Effector CD8-positive, alpha-beta T cell (primary cell): Measurements from ENCODE around the gene STXBP5L.
"Not testable (repeated sequence)": the region's sequence is repeated elsewhere in the genome, so short reads cannot be mapped to it uniquely, and the experiment has no call there.

Experiments
- DNase-seq: peaks from one replicate; lab custom pipeline; 2025; lab: John Stamatoyannopoulos, UW
- total RNA-seq, 4 experiments: gene quantifications; one replicate each; lab custom pipeline; 2026; lab: John Stamatoyannopoulos, UW

STXBP5L gene
- total RNA-seq: 0 reads per million in 4 experiments

DNA sequence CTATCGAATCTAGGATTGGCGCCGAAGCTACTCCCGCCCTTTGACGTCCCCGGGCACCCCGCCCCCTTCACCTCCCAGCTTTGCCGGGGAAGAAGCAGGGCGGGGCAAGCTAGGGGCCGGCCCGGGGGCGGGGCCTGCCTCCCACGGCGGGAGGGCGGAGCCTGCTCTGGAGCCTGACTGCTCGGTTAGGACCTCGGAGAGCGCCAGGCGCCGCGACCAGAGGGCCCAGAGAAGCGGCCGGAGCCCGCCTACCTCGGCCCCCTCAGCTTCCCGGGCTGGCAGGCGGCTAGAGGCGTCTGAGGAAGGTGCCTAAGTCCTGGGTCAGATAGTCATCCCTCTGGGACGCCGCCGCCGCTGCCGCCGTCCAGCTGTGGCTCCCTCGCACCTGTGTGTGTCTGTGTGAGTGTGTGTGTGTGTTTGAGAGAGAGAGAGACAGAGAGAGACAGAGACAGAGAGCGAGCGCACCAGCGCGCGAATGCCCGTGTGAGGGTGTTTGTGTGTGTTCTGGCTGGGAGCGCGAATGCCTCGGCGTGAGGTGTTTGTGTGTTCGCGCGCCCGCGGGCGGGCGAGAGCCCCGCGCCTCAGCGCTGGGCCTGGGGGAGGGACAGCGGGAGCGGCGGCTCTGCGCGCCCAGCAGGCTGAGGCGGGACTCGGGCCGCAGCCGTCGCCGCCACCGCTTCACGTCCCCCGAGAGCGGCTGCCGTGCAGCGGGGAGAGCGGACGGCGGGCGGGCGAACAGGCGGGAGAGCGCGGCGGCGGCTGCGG lies at the start of gene STXBP5L:
TSS of gene STXBP5L (plus strand) at position 176 of the 765 bp plus-strand sequence. CDS start 1,374 bp downstream, outside the sequence.
- DNase-seq: no peak

DNA sequence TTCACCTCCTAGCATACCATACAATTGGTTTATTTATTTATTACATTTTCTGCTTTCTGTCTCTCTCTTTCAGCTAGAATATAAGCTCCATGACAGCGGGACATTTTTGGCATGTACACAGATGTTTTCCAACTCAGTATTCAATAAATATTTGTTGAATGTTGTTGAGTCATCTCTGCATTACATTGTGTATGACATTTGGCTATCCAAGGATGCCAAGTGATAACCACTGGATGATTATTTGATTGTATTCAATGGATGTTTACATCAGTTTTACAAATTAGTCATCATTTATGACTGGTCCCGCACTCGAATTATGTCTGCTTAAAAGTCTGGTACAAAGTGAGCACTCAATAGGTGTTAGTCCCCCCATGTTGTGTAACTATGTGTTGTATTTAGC lies 49.5 kb upstream of the STXBP5L start:
- no peak for DNase-seq

DNA sequence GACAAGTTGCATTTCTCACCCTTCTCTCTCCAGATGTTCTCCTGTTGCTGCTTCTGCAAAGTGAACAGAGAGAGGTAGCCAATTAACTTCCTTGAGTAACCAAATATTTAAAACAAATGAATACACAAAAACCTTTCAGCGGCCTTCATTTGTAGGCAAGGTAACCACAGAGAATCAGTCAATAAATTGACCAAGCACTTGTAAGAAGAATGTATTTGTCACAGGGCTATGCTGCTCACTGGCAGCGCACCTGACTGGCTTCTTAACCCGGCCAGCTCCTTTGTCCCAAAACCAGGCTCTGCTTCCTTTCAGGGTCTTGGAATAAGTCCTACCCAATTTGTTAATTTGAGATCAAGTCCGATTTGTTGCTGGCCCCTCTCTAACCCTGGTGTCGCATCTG lies 43.5 kb upstream of the STXBP5L start:
- no peak for DNase-seq

DNA sequence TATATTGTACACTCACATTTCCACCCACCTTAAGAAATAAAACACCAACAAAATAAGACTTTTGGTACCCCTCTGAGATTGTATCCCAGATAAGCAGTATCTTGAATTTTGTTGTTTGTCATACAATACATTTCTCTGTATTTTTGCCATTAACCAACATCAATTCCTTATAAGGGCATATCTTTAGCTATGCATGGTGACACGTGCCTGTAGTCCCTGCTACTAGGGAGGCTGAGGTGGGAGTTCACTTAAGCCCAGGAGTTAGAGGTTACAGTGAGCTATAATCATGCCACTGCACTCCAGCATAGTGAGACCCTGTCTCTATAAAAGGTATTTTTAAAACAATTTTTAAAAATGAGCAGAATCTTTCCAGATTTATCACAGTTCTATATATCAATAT lies 32.5 kb upstream of the STXBP5L start:
- no peak for DNase-seq

DNA sequence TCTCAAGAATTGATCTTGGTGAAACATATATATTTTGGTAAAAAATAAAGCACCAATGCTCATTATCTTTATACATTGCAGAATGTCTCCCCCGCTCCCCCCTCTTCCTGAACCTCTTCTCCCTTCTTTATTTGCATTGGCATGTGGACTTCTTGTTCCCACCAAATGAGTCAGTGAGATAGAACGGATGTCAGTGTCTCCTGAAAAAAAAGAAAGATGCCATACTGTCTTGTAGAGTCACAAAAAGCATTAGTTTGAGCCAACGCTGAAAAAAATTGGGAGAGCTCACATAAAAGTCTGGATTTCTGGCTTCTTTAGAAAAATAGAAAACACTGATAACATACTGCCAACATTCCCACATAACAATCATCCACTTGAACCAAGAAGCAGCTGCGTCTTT lies 32.0 kb upstream of the STXBP5L start:
- DNase-seq: no peak

DNA sequence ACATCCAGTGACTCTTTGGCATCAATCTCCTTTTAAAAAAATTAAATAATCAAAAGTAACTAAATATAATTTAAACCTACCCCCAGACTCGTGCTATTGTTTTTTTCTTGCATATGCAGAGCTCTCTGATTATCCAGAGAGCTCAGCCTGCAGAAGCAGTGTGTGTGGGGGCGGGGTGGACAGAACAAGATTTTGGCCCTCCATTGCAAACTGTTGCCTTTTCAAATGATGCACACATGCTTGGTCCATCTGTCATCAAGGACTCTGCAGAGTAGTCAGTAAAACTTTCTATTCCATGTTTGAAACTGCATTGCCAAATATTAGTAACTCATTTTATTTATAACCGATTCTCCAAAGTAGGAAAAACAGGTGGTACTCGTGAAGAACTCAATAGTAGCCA lies 28.6 kb upstream of the STXBP5L start:
- no peak for DNase-seq

DNA sequence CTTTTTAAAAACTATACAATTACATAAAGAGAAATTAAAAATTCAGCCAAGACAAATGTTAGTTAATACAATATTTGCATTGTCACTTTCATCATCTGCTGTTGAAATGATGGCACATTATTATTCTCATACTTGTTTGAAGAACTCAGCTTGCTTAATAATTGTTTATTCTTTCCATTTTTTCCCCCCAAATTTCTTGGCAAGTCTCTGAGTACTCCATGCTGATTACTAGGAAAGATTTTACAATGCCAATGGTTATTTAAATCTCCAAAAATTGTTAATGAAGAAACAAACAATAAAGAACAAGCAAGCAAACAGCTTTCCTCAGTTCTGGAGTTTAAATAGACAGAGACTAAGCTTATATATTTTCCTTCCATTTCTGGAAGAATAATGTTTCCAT lies 15.1 kb upstream of the STXBP5L start:
- no peak for DNase-seq

DNA sequence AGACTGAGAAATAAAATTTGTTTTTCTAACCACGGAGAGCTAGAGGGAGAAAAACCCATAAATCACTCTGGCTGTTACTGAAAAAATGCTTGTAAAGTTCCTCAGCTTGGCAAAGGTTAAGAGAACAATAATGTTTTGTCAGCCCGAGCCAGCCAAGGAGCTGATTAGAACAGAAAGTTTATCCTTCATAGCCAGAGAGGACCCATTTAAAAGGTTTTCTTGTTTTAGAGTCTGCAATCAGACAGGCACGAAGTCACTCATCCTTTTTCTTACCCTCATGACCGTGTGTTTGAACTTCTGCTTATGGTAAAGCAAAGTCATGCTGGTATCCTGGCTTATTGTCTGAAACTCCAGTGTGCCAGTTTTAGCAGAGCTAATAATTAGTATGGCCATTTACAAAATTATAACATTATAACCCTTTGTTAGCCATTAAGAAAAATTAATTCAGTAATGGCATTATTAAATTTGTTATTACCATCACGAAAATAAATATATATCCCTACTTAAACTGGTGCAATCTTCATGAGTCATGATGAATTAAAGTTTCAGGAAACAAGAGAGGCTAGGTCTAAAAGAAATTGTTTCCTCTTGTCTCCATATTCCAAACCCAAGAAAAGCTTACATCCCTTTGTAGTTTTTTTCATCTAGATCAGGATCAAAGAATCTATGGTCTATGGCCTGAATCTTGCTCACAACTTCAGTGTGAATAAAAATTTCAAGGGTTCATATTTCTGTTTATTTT lies 13.5 kb upstream of the STXBP5L start:
- no peak for DNase-seq

DNA sequence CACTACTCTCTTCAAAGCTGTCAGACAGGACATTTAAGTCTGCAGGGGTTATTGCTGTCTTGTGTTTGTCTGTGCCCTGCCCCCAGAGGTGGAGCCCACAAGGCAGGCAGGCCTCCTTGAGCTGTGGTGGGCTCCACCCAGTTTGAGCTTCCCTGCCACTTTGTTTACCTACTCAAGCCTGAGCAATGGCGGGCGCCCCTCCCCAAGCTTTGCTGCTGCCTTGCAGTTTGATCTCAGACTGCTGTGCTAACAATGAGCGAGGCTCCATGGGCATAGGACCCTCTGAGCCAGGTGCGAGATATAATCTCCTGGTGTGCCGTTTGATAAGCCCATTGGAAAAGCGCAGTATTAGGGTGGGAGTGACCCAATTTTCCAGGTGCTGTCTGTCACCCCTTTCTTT lies 6.3 kb upstream of the STXBP5L start:
- DNase-seq: not testable (repeated sequence)

DNA sequence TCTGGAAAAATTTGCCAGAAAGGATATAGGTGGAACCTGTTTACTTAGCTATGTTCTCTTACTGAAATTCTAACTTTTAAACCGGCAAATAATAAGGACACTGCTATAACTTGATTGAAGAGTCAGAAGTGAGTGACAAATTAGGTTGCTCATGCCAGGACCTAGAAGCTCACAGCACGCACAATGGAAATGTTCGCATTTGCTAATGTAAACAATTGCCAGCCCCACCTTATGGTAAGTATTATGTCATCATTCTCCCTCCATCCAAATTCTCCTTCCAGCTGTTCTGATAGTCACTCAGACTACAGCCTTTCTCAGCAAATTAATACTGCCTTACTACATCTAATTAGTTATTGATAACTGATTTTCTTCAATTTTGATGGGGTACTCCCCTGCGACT lies 4.8 kb upstream of the STXBP5L start:
- no peak for DNase-seq

DNA sequence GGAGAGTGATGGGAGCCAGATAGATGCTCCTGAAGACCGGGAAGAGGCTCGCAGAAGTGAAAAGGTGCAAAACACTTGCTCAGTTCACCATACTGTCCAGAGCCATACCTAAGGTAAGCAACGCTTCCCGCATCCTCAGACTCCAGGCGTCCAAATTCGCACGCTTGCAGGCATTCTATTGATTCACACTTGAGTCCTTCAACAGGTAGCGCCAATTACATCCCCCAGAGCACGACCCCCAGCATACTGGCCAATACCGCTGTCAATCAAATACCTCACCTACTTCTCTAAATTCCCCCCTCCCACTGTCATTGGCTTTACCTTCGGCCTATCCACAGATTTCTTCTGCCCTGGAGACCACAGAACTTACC lies 361 bp upstream of the STXBP5L start:
- no peak for DNase-seq

DNA sequence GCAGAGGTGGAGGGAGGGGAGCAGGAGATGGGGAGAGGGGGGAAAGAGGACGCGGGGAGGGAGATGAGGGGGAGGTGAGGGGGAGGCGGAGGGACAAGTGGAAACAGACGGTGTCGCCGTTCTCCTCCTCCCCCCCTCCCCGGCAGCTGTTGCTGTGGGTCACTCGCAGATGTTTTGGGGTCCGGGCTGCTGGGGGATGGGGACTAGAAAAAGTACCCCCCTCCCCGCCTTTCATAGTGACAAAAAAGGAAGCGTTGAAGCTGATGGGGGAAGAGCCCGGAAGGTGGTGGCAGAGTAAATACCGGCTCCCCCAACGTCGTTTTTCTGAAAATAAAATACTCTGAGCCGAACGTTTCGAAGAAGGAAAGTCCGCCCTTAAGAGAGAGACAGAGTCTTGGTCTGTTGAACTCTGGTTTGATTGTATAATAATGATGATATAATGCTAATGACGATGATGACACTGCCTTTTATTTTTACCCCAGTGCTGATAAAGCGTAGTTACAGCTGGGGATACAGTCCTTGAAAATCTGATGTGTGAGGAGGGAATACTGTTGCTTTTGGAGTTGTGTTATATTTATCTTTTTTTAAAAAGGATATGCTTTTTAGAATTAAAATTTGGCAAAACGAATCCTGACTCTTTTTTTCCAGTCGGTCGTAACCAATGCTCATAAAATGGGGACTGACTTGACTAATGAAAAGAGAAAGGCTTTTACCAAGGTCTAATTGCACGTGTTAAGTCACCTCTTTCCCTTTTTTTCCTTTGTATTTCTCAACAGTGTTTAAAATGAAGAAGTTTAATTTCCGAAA lies 993 bp downstream of the STXBP5L start:
- DNase-seq: no peak

DNA sequence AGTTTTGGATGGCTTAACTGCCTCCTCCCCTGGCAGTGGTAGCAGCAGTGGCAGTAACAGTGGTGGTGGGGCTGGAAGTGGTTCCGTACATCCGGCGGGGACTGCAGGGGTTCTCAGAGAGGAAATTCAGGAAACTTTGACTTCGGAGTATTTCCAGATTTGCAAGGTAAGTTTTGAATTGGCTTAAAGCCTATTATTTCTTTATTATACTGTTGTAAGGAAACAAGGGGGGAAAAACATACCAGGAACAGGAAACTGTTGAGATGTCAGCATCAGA lies 1.5 kb downstream of the STXBP5L start:
- DNase-seq: no peak

DNA sequence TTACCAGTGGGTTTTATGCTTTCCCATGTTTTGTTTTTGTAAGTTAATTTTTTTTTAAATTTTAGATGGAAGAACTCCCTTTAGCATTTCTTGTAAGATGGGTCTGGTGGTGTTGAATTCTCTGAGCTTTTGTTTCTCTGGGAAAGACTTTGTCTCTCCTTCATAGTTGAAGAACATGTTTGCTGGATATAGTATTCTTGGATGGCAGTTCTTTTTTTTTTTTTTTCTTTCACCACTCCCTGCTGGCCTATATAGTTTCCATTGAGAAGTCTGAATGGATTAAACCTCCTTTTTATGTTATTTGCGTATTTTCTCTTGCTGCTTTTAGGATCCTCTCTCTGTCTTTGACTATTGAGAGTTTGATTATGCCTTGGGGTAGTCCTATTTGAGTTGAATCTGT lies 18.1 kb downstream of the STXBP5L start:
- DNase-seq: no peak

DNA sequence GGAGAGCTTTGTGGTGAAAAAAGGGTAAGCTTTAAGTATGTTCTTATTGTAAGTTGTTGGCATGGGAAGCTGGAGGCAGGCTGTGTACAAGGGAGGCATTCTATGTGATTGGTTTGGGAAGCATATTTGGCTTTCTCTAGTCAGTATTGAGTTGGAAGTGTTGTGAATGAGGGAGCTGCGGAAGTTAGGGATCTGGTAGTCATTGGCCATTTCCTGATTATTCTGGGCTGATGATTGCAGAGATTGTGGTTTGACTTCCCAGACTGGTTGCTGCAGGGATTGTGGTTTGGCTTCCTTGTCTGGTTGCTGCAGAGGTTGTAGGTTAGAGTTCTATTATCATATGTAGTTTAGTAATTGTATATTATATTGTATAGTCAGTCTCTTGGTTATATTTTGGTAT lies 21.0 kb downstream of the STXBP5L start:
- DNase-seq: no peak

DNA sequence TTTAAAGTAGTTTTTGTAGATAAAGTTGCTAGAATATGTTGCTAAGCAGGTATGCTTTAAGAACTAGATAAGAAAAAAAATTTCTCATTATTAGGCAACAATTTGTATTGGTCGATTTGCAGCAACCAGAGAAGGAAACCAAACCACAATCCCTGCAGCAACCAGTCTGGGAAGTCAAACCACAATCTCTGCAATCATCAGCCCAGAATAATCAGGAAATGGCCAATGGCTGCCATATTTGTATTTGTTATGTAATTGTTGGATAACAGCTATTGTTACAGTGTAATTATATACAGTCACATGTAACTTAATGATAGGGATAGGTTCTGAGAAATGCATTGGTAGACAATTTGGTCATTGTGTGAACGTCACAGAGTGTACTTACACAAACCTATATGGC lies 23.6 kb downstream of the STXBP5L start:
- no peak for DNase-seq

DNA sequence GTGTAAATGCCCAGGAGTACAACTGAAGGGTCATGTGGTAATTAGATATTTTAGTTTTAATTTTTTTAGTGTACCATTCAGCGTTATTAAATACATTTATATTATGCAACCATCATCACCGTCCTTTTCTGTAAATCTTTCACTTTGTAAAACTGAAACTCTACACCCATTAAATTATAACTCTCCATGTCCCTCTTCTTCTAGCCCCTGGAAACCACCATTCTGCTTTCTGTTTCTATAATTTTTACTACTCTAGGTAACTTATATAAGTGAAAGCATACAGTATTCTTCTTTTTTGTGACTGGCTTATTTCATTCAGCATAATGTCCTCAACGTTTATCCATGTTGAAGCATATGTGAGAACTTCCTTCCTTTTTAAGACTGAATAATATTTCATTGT lies 48.1 kb downstream of the STXBP5L start:
- no peak for DNase-seq

DNA sequence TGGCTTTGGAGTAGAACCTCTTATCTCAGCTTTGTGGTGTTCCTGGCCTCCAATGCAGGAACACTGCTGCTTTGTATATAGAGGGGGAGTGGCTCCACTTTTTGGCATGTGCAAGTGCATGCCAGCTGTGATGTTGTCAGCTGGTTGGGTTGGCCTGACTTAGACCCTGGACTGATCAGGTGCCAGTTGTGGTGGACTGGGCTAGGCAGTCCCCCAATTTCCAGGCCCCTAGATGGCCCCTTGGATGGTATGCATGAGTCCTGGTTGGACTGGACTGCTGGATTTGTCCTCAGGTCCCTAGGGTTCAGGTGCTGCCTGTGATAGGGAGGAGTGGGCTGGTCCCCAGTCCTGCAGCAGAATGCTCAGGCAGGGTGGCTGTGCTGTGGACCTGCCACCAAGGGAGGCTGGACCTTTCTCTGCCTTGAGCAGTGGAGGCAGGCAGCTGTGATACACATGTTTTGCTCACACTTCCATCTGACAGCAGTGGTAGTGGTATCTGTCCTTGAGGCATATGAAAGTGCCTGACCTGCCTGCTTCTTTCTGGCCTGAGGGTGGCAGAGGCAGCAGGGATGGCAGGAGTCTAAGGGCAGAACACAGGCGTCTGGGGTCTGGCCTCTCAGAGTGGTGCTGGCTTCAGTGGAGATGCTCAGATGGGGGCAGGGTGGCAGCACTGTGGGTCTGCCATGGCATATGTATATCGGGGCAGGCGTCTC lies 74.8 kb downstream of the STXBP5L start:
- DNase-seq: no peak

DNA sequence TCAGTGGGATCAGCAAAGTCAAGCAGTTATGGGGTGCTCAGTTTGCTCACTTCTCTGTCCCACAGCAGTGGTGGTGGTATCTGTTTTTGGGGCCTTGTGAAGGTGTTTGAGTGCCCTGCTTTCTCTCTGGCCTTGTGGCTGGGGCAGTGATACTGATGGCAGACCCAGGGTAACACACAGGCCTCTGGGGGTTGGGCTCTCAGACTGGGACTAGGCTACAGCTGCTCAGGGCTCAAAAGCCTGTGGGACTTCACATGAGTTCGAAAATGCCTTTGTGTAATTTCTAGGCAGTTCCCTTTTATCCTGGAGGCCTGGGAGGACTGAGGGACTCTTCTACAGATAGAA lies 75.3 kb downstream of the STXBP5L start:
- DNase-seq: no peak

DNA sequence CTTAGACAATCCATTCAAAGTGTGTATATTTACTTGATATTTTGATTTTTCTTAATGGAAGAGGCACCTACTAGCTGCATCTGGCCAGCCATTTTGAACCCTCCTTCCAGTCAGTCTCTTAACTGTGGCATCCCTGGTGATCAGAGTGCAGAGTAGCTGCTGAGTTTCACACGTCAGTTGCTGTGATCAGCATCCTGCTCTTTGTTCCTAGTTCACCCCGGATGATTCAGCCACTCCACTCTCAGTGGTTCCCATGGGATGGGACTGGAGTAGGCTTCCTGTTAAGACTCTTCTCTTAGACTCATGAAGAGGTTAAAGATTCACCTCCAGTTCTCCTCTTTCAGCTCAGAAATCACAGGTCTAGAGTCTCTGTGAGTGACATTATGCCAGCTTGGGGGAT lies 75.8 kb downstream of the STXBP5L start:
- no peak for DNase-seq

DNA sequence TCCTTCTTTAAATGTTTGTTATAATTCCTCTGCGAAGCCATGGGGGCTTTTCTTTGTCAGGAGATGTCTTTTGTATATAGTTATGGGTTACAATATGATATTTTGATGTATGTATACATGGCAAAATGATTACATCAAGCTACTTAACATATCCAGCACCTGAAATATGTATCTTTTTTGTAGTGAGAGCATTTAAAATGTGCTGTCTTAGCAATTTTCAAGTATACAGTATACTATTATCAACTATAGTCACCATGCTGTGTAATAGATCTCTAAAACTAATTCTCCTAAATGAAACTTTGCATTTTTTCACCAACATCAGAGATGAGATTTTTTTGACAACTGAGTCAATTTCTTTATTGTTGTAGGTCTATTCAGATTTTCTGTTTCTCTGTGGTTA lies 77.2 kb downstream of the STXBP5L start:
- DNase-seq: no peak

DNA sequence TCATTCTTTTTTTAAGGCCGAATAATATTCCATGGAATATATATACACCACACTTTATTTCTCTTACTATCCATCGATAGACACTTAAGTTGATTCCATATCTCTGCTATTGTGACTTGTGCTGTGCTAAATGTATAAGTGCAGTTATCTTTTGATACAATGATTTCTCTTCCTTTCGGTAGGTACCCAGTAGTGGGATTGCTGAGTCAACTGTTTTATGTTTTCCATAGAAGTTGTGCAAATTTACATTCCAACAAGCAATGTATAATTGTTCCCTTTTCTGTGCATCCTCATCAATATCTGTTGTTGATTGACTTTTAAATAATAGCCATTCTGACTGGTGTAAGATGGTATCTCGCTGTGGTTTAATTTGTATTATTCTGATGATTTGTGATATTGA lies 81.0 kb downstream of the STXBP5L start:
- no peak for DNase-seq
